AG10803 (cell line): ENCODE results near the gene TRIM34.
"Not testable (repeated sequence)": the region's sequence is repeated elsewhere in the genome, so short reads cannot be mapped to it uniquely, and the experiment has no call there.

ENCODE experiments used
- DNase-seq: peaks from one replicate; pipeline ENCODE4 v3.0.0; 2010; ENCODE audit warnings: low read depth
- H3K4me3 ChIP-seq: 2 replicates; pipeline ENCODE4 v1.5.1; 2011; ENCODE audit warnings: mild to moderate bottlenecking, low read length, control low read depth
- CTCF ChIP-seq: conservative IDR thresholded peaks from 2 replicates; pipeline ENCODE4 v1.5.1; 2011; ENCODE audit warnings: mild to moderate bottlenecking, low read length, control low read depth, inconsistent platforms

Gene TRIM34, protein sequence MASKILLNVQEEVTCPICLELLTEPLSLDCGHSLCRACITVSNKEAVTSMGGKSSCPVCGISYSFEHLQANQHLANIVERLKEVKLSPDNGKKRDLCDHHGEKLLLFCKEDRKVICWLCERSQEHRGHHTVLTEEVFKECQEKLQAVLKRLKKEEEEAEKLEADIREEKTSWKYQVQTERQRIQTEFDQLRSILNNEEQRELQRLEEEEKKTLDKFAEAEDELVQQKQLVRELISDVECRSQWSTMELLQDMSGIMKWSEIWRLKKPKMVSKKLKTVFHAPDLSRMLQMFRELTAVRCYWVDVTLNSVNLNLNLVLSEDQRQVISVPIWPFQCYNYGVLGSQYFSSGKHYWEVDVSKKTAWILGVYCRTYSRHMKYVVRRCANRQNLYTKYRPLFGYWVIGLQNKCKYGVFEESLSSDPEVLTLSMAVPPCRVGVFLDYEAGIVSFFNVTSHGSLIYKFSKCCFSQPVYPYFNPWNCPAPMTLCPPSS

DNA sequence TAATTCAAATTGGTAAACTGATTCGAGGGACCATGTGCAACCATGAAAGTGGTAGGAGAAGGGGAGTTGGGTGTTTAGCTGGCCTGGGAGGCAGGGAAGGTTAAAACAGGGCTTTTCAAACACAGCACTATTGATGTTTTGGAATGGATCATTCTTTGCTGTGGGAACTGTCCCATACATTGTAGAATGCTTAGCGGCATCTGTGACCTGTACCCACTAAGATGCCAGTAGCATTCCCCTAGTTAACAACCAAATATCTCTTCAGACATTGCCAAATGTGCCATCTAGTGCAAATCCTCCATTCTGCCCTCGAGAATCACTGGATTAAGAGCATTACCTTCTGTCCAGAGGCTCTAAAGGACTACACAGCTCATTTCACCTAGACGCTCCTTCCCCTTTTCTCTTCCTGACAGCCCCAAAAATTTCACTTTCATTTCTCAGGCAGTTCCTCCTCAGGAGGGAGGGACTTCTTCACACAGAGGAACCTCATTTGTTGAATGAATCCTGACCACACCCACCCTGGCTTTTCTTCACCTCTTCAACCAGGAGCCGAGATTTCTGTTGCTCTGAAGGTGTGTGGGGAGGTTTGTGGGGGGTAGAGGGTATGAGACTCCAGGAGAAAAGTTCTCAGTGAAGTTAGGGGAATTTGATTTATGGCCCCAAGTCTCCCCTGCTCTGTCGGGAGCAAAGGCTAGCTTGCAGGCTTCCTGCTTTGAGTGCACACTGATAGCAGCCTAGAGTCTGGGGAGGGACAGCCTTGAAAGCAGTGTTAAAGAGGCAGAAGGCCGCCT lies at the start of gene TRIM34:
TSS of gene TRIM34 (plus strand) at position 513 of the 791 bp plus-strand sequence. CDS start 7,331 bp downstream, outside the sequence.
- no peak for TF ChIP-seq CTCF
- peak within 1 kb of the TSS; percentile 66 for H3K4me3 ChIP-seq
- DNase-seq, result peak; percentile 62

DNA sequence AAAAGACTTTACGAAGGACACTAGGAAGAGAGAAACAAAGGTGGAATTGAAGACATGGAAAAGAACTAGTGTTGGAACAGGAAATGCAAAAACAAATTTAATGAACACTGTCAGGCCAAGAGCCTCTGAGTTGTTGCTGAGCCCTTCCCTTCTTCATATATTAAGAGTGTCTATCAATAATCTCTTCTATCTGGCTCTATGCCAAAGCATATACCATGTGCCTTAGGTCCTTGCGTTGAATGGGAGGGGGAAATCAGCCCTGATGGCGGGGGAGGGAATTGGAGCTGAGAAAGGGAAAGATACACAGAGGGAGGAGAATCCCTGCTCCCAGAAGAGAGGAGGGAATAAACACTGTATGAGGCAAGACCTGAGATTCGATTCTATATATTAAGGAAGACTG lies 49.6 kb upstream of the TRIM34 start:
- no peak for DNase-seq
- no peak for TF ChIP-seq CTCF
- no peak overlapping the region for H3K4me3 ChIP-seq

DNA sequence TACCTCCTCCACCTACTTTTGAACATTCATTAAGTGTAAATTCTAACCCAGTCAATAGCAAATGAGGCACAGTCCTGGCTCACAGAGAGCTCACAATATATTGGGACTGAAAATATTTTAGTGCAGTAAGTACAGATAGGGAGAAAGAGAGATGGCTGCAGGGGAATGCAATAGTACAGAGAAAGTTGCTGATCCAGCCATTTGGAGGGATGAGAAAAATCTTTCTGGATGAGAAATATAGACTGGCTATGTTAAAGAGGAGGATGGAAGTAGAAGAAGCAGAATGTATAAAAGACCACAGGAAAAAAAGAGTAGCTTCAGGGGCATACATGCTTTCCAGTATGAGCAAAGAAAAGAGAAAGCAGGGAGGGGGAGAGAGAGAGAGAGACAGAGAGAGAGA lies 47.7 kb upstream of the TRIM34 start:
- H3K4me3 ChIP-seq, result no peak overlapping the region
- no peak for TF ChIP-seq CTCF
- no peak for DNase-seq

- no peak for TF ChIP-seq CTCF
- no peak for DNase-seq
- no peak within 1 kb of the TSS for H3K4me3 ChIP-seq
Observed at GRCh38 chr11:5580577-5580976, 44.2 kb upstream of the TRIM34 start, which contains the start of gene OR52B6. TSS of gene OR52B6 (plus strand) at chr11:5580877. CDS start at chr11:5580877, 0 bp downstream.

DNA sequence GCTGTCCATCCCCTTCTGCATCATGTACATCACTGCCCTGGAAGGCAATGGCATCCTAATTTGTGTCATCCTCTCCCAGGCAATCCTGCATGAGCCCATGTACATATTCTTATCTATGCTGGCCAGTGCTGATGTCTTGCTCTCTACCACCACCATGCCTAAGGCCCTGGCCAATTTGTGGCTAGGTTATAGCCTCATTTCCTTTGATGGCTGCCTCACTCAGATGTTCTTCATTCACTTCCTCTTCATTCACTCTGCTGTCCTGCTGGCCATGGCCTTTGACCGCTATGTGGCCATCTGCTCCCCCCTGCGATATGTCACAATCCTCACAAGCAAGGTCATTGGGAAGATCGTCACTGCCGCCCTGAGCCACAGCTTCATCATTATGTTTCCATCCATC lies 43.8 kb upstream of the TRIM34 start:
- no peak for TF ChIP-seq CTCF
- H3K4me3 ChIP-seq, result no peak overlapping the region
- no peak for DNase-seq

DNA sequence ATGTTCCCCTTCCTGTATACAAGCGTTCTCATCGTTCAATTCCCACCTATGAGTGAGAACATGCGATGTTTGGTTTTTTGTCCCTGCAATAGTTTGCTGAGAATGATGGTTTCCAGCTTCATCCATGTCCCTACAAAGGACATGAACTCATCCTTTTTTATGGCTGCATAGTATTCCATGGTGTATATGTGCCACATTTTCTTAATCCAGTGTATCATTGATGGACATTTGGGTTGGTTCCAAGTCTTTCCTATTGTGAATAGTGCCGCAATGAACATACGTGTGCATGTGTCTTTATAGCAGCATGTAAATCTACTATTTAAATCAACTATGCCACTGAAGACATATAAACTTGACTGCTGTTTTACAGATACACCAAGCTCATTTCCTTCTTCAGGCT lies 40.3 kb upstream of the TRIM34 start:
- H3K4me3 ChIP-seq, DNase-seq: not testable (repeated sequence)

DNA sequence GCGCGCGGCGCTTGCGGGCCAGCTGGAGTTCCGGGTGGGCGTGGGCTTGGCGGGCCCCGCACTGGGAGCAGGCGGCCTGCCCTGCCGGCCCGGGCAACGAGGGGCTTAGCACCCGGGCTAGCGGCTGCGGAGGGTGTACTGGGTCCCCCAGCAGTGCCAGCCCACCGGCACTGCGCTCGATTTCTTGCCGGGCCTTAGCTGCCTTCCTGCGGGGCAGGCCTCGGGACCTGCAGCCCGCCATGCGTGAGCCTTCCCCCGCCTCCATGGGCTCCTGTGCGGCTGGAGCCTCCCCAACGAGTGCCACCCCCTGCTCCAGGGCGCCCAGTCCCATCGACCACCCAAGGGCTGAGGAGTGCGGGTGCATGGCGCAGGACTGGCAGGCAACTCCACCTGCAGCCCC lies 34.9 kb upstream of the TRIM34 start:
- DNase-seq, H3K4me3 ChIP-seq: not testable (repeated sequence)

- DNase-seq, result no peak
- no peak for TF ChIP-seq CTCF
- no peak overlapping the region for H3K4me3 ChIP-seq
Observed at GRCh38 chr11:5591613-5592012, 33.2 kb upstream of the TRIM34 start.
